GM18517 (cell line): ENCODE data around the gene NEK4.
A peak's percentile ranks its signal among the peaks of the same experiment; 100 is the strongest.
"Not testable (repeated sequence)": the region's sequence is repeated elsewhere in the genome, so short reads cannot be mapped to it uniquely, and the experiment has no call there.

Experiments used
- ATAC-seq: cut with Tn5 transposase; IDR thresholded peaks from one replicate; pipeline ENCODE4 v1.9.1; 2021; ENCODE audit warnings: mild to moderate bottlenecking, moderate library complexity; ENCODE audit not compliant: unreplicated experiment

NEK4 gene

DNA sequence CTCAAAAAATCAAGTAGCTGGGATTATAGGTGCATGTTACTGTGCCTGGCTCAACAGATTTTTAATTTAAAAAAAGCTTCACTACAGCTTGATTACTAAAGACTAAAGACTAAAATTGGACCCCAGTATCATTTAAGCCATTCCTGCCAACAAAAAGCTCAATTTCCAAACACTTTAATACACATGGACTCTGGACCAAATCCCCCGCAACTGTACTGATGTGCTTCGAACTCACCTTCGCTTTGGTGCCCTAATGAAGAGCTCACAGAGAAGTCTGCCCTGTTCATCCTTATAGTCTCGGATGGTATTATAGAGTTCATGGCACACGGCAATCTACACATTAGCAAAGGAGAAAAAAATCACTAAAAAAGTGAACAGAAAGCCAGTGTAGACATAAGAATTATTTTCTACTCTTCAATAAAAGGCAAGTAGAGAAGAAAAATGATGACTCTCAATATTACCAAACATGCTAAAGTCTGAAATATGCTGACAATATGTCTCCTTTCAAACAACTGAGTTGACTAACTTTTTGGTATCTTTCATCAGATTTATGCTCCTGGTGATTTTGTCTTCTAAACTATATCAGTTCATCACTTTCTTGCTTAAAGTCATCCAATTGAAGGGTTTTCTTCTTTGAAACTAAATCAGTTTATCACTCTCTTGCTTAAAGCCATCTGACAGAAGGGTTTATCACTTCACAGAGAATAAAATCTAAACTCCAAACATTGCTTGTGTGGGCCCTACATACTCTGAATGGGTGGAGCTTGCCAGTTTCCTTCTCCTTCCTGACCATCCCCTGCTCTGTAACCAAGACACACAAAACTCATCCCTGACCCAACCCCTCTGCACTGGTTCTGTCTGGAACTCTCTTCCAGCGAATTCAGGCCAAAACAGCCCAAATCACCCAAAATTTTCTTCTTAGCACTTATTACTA lies 92.2 kb downstream of the NEK4 start:
- ATAC-seq: no peak

DNA sequence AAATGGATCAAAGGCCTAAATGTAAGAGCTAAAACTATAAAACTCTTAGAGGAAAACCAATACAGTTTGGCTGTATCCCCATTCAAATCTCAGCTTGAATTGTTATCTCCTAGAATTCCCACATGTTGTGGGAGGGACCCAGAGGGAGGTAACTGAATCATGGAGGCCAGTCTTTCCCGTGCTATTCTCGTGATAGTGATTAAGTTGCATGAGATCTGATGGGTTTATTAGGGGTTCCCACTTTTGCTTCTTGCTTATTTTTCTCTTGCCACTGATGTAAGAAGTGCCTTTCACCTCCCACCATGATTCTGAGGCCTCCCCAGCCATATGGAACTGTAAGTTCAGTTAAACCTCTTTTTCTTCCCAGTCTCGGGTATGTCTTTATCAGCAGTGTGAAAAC lies 94.5 kb downstream of the NEK4 start:
- ATAC-seq: not testable (repeated sequence)

DNA sequence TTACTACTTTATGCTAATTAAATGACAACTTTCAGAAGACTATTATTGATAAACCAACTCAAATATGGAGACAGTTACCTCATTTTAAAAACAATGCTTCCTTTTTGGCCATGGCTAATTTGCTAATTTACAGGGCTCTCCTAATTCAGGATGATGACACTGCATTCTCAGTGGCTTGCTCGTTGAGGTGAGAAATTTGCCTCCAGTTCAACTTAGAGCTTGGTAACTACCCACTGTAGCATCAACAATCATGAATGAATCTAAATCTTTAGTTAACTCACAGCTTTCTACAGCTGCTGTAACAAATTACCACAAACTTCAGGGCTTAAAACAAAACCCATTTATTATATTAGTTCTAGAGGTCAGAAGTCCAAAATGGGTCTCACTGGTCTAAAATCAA lies 99.1 kb downstream of the NEK4 start:
- no peak for ATAC-seq

DNA sequence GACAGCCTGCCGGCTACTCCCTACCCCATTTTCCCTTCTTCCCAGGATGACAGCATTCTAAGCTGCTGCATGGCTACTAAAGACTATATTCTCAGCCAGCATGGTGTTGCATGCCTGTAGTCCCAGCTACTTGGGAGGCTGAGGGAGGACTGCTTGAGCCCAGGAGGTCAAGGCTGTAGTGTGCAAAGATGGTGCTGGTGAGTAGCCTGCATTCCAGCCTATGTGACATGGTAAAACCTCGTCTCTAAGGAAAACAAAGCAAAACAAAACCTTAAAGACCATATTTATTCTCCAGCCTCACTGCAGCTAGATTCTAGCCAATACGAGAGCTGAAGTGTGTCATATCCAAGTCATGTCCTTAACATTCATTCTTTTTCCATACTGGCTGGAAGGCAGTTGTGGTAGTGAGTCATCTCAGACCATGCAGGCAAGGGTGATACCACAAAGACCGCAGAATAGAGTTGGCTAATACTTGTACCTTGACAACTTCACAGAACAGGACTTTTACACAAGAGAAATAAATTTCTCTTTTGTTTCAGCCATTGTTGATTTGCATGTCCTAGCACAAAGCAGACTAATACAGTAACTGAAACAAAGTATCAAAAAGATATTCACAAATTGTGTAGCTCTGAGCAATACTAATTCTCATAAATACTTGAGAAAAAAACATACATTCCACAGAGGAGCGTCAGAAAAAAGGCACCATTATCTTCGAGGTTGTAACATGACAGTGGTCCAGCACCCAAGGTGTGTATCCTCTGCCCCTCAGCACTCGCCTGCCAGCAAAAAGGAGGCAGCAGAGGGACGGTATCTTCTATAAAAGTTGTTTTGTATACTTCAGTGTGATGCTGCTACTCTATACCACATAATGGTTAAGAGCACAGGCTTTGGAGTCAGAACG lies 99.9 kb downstream of the NEK4 start:
- peak; percentile 68 for ATAC-seq

DNA sequence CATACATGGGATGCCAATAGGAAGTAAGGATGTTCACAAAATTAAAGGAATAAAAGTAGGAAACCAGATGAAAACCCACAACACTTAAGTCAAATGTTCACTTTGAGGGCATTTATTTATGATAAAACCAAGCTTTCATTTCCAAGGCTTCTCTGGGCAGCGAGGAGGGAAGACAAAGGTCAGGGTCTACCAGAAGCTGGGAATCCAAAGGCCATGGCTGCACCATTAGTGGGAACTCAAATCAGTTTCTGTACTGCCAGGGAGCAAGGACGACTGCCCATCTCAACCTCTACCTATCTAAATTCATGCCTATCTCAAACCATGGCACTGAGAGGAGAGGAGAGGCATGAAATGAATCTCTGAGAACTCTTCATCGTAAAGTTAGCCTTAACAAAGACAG lies 107.6 kb downstream of the NEK4 start:
- ATAC-seq: no peak

DNA sequence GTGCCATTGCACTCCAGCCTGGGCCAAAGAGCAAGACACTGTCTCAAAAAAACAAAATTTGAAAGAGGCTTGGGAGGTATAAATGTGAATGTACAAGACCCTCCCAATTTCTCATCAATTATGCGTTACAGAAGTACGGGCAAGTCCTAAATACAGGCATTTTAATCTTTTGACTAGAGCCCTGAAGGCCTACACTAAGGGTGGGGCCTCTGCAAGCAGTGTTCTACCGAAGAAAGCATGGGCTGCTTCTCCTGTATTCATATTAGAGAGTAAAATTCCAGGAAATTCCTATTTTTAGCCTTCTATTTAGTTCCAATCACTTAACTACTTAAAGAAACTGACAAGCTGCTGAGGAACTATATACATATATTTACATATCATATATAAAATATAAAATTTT lies 110.7 kb downstream of the NEK4 start:
- no peak for ATAC-seq
